GM18873 (cell line): ENCODE data around the gene LPCAT1.

Experiments
- ATAC-seq: cut with Tn5 transposase; IDR thresholded peaks from one replicate; pipeline ENCODE4 v1.9.1; 2021; ENCODE audit warnings: mild to moderate bottlenecking, moderate library complexity, moderate number of reproducible peaks; ENCODE audit not compliant: unreplicated experiment, low FRiP score

The LPCAT1 gene

DNA sequence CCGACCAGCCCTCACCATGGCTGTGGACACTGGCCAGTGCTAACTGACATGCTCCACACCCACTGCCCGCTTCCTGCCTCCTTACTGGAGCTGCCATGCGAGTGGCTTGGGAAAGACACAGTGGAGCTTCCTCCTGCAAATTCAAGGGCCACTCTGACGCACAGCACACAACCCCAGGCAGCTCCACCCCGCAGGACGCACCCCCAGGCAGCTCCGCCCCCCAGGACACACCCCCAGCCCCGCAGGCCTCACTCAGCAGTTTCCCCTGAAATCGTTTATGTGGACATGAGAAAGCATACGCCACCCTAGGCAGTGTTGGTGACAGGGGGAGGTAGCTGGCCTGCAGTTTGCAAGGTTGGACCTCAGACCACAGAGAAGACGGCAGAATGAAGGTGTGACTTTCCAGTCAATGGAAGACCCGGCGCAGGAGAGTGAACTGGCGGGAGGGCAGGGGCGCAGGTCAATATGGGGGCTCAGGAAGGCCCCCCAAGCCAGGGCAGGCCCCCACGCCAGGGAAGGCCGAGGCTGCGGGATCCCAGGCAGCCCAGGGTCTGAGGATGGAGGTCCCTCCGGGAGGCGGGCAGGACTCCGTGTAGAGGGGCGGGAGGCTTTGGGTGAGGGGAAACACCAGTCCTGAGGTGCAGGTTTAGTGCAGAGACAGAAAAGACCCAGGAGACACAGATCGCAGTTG lies 21.6 kb downstream of the LPCAT1 start:
- no peak for ATAC-seq

DNA sequence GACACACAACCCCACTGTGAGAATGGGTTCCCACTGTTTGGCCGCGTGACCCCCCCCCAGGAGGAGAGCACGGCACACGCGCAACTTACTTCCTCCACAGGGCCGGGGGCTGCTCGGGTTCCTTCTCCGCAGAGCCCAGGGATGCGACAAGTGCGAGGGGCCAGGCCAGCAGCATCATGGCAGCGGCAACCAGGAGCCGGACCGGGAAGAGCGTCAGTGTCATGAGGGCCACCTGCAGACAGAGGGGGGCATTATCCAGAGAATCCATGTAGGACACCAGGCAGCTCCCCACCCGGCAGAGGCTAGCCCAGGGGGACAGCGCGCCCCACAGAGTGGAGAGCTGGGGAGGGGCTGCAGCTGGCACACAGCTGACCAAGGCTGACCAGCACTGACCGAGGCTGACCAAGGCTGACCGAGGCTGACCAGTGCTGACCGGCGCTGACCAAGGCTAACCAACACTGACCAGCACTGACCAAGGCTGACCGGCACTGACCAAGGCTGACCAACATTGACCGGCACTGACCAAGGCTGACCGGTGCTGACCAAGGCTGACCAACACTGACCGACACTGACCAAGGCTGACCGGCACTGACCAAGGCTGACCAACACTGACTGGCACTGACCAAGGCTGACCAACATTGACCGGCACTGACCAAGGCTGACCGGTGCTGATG lies 22.3 kb downstream of the LPCAT1 start:
- no peak for ATAC-seq

DNA sequence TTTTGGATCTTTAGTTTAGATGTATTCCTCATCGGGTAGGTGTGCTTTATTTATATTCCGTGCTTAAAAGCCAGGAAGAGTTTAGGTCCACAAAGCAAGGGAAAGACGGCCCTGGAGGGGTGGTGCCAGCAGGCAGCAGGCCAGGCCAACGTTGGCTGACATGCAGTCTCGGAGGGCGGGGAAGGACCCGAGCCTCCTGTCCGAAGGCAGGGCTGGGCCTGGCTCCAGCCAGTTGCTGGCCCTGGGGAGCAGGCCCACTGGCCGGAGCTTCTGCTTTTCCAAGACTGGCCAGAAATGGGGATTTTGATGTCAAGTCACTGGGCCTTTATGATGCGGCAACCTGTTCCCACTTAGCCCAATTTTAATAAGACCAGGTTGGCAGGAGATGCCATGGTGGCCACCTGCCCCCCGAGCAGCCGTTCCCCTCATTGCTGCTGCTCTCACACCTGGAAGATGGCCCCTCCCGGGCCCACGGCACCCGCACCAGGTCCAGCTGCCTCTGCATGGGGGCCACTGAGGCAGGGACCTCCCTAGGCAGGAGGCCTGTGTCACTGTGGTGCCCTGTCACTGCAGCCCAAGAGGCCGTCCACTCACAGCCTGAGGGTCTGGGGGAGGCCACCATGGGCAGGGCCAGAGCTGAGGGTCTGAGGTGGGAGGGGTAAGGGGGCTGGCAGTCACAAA lies 23.2 kb downstream of the LPCAT1 start:
- no peak for ATAC-seq

DNA sequence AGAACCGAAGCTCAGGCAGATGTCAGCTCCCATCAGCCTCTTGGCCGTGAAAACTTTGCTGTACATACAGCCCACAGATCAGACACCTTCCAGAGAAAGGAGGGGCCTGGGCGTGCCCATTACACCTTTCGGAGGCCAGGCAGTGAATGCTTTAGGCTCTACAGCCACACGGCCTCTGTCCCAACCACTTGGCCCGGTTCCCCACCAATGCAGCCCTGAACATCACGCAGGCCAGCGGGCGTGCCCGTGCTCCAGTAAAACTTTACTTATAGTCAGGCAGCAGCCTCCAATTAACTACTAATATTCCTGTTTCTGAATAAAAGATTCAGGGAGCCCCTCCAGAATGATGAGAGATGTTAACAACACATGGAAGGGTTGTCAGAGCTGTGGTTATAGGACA lies 23.9 kb downstream of the LPCAT1 start:
- ATAC-seq: no peak

DNA sequence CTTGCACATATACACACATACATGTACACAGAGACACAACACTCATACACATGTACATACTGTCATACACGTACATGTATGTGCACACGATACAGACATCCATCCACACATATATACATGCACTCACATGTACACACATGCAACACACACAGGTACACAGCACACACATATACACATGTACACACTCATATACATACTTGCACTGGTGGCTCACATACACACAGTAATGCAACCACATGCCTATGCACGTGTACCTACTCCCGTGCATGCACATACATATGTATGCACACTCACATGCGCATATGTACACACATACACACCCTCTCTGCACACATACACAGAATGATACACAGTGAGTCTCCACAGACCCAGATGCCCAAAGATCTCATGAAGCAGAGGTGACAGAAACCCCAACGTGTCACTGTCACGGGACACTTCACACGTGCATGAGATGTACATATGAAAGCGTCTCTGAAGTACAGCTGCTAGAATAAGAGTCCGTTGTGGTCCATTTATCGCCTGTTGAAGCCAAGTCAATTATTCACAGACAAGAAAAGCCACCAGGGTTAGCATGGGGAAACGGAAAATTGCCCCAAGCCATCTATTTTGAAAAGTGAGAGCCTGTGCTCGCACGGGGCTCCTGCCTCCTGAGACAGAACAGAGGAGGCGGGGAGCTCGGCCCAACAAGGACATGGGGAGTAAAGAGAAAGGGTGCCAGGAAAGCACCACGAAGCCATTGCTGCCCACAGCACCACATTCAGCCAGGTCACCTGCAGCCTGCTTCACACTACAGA lies 24.9 kb downstream of the LPCAT1 start:
- peak; percentile 35 for ATAC-seq

DNA sequence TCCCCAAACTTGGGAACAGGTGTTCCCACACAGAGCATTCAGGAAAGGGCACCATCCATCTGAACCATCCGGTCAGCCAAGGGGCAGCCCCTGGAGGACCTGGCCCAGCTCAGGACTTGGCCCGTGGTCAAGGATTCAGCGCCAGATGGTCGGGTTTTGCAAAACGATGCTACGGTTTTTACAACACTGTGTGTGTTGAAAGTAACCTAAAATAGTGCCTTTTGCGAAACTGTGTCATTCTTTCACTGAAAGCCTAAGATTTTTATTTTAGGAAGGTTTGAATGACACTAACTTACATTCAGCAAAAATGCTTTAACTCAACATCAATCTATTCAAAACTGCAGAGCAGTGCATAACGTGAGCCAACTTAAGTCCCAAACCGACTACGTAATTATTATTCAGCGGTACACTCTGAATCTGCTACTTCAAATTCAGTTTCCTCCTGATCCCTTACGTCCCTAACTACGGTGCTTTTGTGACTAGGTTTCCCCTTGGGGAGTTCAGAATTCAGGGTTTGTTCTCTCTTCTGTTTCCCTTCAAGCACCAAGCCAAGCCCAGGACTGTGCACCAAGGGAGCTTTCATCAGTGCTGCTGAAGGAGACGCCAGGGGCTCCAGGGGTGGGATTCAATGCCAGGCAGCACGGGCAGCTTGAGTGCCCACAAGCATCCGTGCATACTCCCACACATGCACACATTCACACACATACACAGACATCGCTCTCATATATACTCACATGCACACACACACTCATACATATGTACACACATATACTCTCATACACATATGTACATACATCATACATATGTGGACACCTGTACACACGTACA lies 25.8 kb downstream of the LPCAT1 start:
- no peak for ATAC-seq

DNA sequence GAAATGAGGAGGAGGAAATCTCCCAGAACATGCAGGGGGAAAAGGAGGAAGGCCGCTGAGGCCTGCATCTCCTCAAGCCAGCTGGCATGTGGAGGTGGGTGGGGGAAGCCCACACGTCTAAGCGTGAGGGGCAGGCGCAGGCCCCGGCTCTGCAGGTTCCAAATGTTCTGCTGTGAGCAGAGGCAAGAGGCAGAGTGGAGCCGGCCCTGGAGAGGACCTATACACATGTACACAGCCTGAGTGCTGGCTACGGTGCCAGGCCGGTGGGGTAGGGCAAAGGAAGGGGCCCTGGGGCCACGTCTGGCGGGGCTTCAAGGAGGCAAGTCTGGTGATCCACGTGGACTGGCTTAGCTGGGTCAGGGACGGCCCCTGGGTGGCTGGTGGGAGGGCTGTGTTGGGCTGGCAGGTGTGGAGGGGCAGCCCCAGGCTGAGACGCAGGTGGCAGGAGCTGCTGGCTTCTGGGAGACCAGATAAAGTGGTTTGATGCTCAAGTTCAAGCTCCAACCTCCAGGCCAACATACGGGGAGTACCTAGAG lies 26.4 kb downstream of the LPCAT1 start:
- no peak for ATAC-seq

DNA sequence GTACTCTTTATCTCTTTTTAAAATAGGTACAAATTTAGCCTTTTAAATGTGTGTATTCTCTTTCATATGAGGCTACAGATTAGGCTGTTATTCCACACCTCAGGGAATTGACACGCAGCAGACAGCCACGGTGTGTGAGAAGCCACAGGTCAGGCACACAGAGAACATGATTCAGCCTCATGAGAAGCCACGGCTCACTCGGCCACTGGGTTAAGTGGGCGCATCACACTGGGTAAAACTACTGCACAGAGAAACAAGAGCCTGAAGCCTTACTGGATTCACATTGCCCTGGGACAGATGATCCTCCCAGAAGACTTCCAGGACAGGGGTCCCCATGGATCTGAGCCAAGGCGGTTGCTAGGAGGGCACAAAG lies 28.2 kb downstream of the LPCAT1 start:
- no peak for ATAC-seq

DNA sequence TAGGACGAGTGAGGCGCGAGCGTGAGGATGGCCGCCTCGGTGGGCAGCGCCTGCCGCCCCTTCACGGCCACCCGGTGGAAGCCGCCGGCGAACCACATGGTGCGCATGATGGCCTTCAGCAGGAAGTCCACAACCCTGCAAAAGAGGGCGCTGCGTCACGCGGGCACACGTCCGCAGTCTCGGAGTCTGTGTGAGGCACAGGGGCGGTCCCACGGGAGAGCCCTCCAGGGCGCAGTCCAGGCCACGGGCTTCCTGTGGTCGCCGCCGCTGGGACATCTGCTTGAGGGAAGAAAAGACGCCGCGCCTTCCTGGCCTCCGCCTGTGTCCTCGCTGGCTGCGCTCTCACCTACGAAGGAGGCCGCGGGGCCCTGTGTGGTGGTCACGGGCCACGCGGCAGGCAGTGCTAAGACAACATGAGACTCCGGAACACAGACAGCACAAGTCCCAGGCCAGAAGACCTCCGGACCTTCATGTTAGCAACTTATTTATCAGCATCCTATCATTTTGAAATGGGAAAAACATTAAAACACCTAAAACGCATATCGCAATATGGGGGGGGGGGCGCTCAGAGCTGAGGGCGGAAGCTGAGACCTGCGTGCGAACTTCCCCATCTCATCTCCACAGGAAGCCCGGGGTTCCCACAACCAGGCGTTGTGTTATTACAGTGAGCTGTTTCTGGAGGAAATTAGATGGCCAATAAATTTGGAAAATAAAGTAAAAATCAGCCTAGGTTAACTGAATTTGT lies 28.8 kb downstream of the LPCAT1 start:
- ATAC-seq: peak; percentile 27

DNA sequence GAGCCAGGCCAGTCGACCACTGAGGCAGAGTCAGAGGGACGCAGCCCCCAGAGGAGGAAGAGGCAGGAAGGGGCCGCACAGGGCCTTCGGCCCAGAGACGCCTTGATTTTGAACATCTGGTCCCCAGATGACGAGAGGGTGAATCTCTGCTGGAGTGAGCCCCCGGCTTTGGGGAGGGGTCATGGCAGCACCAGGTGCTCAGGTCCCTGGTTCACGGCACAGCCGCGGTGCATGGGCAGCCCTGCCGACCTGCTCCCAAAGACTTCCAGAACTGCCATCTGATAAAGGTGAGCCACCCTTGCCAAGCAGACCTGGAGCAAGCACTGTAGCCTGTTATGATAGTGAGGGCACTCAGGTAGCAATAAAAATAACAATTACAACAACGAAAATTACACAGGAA lies 29.8 kb downstream of the LPCAT1 start:
- ATAC-seq: no peak

DNA sequence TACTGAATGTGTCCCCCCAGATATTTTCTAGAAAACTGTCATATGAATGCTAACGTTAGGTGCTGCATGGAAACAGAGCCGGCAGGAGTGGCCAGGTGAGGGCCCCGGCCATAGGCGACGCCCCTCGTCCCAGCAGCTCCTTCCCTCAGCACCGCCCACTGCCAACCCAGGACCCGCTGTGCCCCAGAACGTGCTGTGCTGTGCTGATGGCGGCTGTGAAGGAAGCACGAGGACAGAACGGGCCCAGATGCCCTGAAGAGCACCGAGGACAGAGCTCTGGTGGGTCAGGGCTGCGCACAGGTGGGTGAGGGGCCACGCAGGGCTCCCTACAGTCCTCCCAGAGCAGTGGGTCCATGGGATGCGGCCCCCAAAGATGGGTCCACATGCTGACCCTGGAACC lies 30.3 kb downstream of the LPCAT1 start:
- ATAC-seq: no peak

DNA sequence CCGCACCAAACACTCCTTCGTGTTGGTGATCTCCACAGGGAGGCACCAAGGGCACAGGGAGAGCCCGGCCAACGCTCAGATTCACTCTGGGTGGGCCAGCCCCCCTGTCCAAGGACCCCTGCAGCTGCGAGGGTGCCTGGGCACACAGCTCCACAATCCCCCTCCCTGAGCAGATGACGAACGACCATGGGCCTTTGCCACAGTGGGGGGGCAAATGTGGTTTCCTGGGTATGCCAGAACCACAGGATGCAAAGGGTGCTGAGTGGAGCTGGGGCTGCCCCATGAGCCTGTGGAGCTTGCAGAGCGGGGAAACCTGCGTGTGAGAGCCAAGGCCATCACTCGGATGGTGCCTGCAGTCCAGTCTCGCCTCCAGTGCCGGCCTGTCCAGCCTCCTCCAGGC lies 31.0 kb downstream of the LPCAT1 start:
- ATAC-seq: no peak

DNA sequence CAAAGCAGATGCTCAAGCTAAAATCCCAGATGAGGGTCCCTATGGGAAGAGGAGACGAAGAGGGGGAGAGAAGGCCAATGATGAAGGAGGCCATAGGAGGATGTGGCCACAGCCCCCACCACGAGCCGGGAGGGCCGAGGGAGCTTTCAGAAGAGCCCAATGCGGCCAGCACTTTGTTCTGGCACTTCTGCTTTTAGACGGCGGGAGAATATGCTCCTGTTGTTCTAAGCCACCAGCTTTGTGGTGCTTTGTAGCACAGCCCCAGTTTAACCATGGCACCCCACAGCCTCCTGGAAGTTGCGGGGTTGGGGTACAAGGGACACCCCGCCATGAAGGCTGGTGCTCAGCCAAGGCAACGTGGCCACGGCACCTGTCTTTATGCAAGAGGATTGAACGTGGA lies 33.4 kb downstream of the LPCAT1 start:
- no peak for ATAC-seq

DNA sequence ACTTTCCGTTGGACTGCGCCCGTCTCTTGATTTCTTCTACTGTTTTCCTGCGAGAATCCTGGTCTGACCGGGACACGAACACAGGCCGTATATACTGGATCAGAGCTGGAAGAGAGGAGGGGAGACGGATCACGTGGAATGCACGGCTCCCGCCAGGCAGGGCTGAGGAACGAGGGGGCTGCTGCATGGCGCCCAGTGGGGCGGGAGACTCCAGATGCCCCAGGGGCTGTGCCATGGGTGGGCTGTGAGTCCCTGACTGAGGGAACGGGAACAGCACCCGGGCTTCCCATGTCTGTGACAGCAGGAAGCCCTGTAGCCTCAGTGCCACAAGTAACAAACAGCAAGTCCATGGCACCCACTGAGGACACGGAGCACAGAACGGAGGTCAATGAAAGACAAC lies 34.0 kb downstream of the LPCAT1 start:
- no peak for ATAC-seq

DNA sequence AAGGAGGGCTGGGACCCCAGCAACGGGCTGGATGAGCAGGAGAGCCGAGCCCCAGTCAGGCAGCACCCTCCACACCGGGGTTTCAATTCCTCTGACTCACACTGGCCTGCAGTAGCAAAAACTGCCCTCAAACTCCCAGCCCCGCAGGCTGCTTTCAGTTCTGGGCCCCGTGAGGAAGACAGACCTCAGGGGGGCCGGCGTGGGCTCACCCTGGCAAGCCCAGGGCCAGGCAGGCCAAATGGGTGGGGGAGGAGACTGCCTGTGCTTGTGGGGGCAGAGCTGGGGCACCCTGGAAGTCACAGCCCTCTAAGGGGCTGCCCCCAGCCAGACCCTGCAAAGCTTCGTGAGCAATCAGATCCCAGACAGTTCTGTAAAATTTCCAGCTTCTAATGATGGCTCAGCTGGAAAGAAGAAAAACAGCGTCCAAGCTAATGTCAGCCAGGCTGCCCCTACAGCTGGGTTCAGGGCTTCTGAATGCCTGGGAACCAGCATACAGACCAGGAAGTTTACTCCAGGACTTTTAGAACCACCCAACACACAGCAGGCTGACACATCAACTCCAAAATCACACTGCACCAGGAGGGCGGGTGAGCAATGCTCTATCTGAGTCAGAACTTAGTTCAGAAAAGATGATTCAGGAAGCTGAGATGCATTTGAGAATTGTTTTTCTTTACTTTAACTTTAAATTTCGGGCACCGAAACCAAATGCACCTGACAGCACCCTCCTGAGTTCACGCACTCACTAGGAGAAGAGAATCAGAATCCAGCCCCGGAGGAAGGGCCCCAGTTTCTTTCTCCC lies 34.7 kb downstream of the LPCAT1 start:
- peak; percentile 40 for ATAC-seq

DNA sequence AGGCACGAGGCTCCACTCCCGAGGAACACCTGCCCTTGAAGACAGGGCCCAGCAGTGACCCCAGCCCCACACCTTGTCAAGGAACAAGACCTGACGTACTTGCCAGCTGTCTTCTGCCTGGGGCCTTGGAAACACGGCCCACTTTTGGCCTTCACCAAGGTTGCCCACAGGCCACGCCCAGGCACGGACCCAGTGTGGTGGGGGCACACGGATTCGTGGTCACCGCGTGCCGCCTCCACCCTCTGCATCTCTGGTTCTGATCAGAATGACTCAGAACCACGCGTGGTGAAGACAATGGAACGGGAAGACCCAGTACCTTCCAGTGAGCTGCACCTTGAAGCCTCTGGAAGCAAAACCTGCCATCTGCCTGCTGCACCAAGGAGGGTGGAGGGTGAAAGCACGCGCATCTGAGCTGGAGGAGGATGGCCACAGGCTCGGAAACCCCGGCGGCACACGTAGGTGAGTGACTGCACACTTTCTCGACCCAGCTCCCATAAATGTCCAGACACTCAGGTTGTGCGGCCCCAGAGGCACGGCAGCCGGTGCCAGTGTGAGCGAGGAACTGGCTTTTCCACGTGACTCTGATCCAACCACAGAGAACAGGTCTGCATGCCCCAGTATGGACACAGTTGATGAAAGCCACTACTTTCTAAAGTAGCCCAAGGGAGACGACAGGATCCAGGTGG lies 36.5 kb downstream of the LPCAT1 start:
- ATAC-seq: no peak

DNA sequence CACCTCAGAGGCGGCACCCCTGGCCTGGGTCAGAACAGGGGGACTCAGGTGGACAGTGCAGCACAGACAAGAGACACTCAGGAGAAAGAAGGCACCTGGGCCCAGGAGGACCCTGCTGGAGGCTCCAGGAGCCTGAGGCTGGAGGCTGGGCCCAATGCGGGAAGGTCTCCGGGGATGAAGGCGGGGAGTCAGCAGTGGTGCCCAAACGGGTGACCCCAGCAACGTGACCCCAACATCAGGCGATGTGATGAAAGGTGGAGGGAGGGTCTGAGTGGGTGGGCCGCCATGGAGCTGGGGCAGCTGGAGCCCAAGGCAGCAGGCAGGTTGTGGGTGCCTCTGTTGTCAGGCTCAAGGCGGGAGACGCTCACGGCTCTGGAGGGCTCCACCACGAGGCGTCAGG lies 37.5 kb downstream of the LPCAT1 start:
- ATAC-seq: no peak

DNA sequence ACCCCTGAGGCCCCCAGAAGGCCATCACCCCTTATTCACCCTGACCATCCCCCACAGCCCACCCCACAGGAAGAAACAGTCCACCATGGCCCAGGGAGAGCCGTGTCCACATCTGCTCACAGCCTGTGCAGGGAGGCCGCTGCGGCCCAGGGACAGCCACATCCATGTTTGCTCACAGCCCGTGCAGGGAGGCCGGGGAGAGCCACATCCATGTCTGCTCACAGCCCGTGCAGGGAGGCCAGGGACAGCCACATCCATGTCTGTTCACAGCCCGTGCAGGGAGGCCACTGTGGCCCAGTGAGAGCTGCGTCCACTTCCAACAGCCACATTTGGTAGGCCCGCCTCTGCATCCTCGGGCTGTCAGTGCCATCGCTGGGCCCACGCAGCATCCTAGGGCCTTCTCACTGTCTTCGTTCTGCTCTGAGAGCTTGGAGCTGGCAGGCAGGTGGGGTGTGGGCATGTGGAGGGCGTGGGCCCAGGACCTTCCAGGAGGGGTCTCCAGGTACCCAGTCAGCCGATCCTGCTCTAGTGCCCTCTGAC lies 38.1 kb downstream of the LPCAT1 start:
- no peak for ATAC-seq
